Gastrocnemius medialis (tissue), 4 donors: ENCODE results near the gene PIK3R6.

ENCODE experiments used
- POLR2A ChIP-seq, 2 donors: fragments of 450-650 bp; IDR thresholded peaks; one replicate each; pipeline ENCODE4 v1.6.1; 2017; ENCODE audit warnings: antibody characterized with exemption in 2 of 2, mild to moderate bottlenecking in 2 of 2, moderate library complexity in 2 of 2
- TF ChIP-seq, protein P1 (sequence below), 5 experiments: fragments of 450-650 bp in 3 of 5; fragments of 200-600 bp in 2 of 5; sonication (generic) in 2 of 5; IDR thresholded peaks in 4 of 5; conservative IDR thresholded peaks in 1 of 5; 1 replicate in 4 of 5; 2 replicates in 1 of 5; pipeline ENCODE4 v1.5.1; 2016 to 2019; ENCODE audit warnings: antibody characterized with exemption in 5 of 5, mild to moderate bottlenecking in 3 of 5, moderate library complexity in 3 of 5

DNA sequence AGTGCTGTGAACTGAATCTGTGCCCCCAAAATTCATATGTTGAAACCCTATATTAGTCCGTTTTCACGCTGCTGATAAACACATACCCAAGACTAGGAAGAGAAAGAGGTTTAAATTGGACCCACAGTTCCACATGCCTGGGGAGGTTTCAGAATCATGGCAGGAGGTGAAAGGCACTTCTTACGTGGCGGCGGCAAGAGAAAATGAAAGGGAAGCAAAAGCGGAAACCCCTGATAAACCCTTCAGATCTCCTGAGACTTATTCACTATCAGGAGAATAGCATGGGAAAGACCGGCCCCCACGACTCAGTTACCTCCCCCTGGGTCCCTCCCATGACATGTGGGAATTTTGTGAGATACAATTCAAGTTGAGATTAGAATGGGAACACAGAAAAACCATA is 105.5 kb downstream of the PIK3R6 start:
- TF ChIP-seq, protein P1, sequence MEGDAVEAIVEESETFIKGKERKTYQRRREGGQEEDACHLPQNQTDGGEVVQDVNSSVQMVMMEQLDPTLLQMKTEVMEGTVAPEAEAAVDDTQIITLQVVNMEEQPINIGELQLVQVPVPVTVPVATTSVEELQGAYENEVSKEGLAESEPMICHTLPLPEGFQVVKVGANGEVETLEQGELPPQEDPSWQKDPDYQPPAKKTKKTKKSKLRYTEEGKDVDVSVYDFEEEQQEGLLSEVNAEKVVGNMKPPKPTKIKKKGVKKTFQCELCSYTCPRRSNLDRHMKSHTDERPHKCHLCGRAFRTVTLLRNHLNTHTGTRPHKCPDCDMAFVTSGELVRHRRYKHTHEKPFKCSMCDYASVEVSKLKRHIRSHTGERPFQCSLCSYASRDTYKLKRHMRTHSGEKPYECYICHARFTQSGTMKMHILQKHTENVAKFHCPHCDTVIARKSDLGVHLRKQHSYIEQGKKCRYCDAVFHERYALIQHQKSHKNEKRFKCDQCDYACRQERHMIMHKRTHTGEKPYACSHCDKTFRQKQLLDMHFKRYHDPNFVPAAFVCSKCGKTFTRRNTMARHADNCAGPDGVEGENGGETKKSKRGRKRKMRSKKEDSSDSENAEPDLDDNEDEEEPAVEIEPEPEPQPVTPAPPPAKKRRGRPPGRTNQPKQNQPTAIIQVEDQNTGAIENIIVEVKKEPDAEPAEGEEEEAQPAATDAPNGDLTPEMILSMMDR (IDR thresholded peaks at IDR 0.05 in 4 of 5, conservative IDR thresholded peaks at IDR 0.05 in 1 of 5), result no peak
- no peak for TF ChIP-seq POLR2A (IDR thresholded peaks at IDR 0.05)
